ENCODE results near the gene CGB1.
"Not testable (repeated sequence)": the region's sequence is repeated elsewhere in the genome, so short reads cannot be mapped to it uniquely, and the experiment has no call there.

CGB1 gene

GRCh38 chr19:49057636-49058234 is 21.0 kb upstream of the CGB1 start, which contains the start of gene CGB7:
Gene CGB7 (minus strand): TSS chr19:49057749. CDS start chr19:49055375, 2,374 bp downstream.
- DNase-seq = peak in 3 of 5 donors; percentile 20 to 24 (median 20)

GRCh38 chr19:49056902-49057596 is 20.4 kb upstream of the CGB1 start:
- DNase-seq = not testable (repeated sequence)

- DNase-seq = peak in 4 of 5 donors; percentile 24 to 49 (median 36)
These were observed 19.6 kb upstream of the CGB1 start for GRCh38 chr19:49056101-49056901.

DNA sequence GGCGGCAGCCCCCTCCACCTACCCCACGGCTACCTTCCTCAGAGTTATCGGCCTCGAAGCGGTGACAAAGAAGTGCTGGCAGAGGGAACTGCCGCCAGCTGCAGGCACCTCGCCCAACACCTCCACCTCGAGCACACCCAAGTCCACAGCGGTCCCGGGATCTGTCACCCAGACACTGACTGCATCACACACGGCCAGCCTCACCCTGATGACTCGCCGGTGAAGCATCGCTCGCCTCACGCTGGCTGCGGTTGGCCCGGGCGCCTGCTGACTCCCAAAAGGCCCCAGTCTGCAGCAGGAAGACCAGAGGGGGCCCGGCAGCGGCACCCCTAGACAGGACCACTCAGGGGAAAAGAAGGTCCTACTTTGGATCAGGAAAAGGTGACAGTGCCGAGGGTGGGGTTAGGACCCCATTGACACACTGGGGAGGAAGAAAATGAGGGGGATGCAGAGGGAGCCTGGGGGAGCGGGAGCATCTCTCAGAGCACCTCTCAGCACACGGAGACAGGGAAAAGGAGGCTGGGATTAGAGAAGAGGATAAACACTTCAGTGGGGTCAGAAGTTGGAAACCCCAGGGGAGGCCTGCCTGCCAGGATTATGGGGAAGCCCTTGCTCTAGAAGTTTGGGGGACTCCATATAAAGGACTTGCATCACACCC is 13.8 kb upstream of the CGB1 start:
- not testable (repeated sequence) for DNase-seq

- not testable (repeated sequence) for DNase-seq
These were observed 13.1 kb upstream of the CGB1 start for GRCh38 chr19:49049834-49050233.

DNA sequence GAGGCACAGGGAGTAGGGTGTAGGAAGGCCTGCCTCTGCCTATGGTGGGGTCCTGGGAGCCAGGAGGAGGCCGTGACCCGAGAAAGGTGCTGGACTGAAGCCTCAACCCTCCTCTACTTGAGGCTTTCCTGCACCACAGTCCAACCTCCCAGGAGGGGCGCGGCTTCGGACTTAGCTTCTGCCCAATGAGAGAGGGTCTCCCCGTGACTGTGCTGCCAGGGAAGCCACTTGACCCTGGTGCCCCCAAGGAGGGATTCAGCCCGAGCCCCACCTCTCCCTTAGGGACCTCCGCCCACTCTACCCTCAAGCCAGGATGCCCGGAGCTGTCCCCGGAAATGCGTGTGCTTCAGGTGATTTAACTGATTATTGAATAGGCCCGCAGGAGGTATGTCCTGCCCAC is 12.3 kb upstream of the CGB1 start, which contains the start of gene CGB8:
Gene CGB8 (minus strand): TSS at position 101 of the 400 bp plus-strand sequence. CDS start 372 bp downstream, outside the sequence.
- not testable (repeated sequence) for DNase-seq

DNA sequence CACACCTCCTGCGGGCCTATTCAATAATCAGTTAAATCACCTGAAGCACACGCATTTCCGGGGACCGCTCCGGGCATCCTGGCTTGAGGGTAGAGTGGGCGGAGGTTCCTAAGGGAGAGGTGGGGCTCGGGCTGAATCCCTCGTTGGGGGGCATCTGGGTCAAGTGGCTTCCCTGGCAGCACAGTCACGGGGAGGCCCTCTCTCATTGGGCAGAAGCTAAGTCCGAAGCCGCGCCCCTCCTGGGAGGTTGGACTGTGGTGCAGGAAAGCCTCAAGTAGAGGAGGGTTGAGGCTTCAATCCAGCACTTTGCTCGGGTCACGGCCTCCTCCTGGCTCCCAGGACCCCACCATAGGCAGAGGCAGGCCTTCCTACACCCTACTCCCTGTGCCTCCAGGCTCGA is 6.9 kb upstream of the CGB1 start, which contains the start of gene CGB5:
Gene CGB5 (plus strand): TSS at position 301 of the 400 bp plus-strand sequence. CDS start 362 bp downstream, outside the sequence.
- DNase-seq = not testable (repeated sequence)

DNA sequence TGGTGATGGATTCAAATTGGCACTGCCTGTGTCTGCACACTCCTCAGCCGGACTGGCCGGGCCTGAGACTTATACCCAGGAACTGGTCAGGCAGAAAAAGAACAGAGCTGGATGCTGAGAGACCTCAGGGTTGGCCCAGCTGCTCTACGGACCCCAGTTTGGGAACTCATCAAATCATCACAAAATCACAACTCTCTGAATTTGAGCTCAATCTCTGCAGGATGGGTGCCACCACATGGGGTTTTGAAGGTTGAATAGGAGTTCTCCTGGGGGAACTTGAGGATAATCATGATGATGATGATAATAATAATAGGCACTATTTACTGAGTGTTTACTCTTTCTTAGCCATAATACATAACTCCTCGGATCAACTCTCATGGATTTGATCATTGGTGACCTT is 6.0 kb upstream of the CGB1 start:
- not testable (repeated sequence) for DNase-seq

DNA sequence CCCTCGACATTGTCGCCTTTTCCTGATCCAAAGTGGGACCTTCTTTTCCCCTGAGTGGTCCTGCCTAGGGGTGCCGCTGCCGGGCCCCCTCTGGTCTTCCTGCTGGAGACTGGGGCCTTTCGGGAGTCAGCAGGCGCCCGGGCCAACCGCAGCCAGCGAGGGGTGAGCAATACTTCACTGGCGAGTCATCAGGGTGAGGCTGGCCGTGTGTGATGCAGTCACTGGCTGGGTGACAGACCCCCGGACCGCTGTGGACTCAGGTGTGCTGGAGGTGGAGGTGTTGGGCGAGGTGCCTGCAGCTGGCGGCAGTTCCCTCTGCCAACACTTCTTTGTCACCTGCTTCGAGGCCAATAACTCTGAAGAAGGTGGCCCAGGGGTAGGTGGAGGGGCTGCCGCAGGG is 5.5 kb upstream of the CGB1 start:
- DNase-seq = no peak

DNA sequence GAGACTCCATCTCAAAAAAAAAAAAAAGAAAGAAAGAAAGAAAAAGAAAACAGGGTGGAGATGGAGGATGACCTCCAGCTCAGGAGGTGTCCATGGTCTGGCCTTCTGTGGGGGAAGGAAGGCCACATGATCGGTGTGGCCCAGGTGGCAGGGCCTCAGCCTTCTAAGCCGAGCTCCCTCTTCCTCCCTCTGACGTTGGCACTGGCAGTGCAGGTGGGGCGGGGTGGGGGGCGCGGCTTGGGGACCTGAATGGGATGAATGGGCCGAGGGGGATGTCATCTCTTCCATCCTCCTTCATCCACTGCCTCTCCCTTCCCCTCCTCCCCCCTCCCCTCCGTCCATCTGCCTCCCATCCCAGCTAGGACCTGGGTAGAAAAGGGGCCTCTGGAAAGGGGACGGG is 3.0 kb upstream of the CGB1 start:
- not testable (repeated sequence) for DNase-seq

DNA sequence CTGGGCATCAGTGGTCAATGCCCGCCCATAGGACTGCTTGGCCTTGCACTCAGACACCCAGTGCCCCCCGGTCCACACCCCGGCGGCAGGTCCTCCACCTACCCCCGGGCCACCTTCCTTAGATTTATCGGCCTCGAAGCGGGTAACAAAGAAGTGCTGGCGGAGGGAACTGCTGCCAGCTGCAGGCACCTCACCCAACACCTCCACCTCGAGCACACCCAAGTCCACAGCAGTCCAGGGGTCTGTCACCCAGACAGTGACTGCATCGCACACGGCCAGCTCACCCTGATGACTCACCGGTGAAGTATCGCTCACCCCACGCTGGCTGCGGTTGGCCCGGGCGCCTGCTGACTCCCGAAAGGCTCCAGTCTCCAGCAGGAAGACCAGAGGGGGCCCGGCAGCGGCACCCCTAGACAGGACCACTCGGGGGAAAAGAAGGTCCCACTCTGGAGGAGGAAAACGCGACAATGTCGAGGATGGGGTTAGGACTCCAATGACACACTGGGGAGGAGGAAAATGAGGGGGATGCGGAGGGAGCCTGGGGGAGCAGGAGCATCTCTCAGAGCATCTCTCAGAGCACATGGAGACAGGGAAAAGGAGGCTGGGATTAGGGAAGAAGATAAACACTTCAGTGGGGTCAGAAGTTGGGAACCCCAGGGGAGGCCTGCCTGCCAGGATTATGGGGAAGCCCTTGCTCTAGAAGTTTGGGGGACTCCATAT is 2.0 kb upstream of the CGB1 start:
- DNase-seq = not testable (repeated sequence)

- not testable (repeated sequence) for DNase-seq
These were observed 1.4 kb upstream of the CGB1 start for GRCh38 chr19:49038111-49038510.

- peak in 3 of 5 donors; percentile 25 to 77 (median 40) for DNase-seq
These were observed 4.9 kb downstream of the CGB1 start, which contains the start of gene CGB2 for GRCh38 chr19:49031642-49032301. Gene CGB2 (plus strand): TSS chr19:49031890. CDS start chr19:49032096, 206 bp downstream.

DNA sequence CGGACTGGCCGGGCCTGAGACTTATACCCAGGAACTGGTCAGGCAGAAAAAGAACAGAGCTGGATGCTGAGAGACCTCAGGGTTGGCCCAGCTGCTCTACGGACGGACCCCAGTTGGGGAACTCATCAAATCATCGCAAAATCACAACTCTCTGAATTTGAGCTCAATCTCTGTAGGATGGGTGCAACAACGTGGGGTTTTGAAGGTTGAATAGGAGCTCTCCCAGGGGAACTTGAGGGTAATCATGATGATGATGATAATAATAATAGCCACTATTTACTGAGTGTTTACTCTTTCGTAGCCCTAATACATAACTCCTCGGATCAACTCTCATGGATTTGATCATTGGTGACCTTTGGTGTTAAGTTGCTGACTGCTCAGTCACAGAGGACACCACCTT is 6.4 kb downstream of the CGB1 start:
- not testable (repeated sequence) for DNase-seq

DNA sequence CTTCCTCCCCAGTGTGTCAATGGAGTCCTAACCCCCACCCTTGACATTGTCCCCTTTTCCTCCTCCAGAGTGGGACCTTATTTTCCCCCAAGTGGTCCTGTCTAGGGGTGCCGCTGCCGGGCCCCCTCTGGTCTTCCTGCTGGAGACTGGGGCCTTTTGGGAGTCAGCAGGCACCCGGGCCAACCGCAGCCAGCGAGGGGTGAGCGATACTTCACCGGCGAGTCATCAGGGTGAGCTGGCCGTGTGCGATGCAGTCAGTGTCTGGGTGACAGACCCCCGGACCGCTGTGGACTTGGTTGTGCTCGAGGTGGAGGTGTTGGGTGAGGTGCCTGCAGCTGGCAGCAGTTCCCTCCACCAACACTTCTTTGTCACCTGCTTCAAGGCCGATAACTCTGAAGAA is 6.9 kb downstream of the CGB1 start:
- DNase-seq = not testable (repeated sequence)

DNA sequence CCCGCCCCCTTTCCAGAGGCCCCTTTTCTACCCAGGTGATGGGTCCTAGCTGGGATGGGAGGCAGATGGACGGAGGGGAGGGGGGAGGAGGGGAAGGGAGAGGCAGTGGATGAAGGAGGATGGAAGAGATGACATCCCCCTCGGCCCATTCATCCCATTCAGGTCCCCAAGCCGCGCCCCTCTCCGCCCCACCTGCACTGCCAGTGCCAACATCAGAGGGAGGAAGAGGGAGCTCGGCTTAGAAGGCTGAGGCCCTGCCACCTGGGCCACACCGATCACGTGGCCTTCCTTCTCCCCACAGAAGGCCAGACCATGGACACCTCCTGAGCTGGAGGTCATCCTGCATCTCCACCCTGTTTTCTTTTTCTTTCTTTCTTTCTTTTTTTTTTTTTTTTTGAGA is 8.0 kb downstream of the CGB1 start:
- not testable (repeated sequence) for DNase-seq

GRCh38 chr19:49025599-49025998 is 11.1 kb downstream of the CGB1 start:
- not testable (repeated sequence) for DNase-seq

DNA sequence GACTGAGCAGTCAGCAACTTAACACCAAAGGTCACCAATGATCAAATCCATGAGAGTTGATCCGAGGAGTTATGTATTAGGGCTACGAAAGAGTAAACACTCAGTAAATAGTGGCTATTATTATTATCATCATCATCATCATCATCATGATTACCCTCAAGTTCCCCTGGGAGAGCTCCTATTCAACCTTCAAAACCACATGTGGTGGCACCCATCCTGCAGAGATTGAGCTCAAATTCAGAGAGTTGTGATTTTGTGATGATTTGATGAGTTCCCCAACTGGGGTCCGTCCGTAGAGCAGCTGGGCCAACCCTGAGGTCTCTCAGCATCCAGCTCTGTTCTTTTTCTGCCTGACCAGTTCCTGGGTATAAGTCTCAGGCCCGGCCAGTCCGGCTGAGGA is 11.6 kb downstream of the CGB1 start:
- not testable (repeated sequence) for DNase-seq

GRCh38 chr19:49024233-49024632 is 12.5 kb downstream of the CGB1 start, which contains the start of gene CGB3:
Gene CGB3 (minus strand): TSS chr19:49024333. CDS start chr19:49023971, 362 bp downstream.
- DNase-seq = not testable (repeated sequence)

- no peak for DNase-seq
These were observed 14.6 kb downstream of the CGB1 start for GRCh38 chr19:49022116-49022515.
